ENCODE results near the gene USP5. TPM values are rescaled to one million over a fixed set of nuclear protein-coding genes. Genes with fewer than 3 reads are reported as not detected.

USP5 gene
- 38.5 TPM for total RNA-seq (2013)
- polyA plus RNA-seq = 10 to 100 TPM; 28.0 to 32.4 (median 29.9) TPM
- 21.1 and 39.3 TPM in 2 replicates for polyA minus RNA-seq
- 4.1 to 27.4 (median 19.9) reads per million in 11 experiments for total RNA-seq

GRCh38 chr12:6851921-6852650 lies at the start of gene USP5:
USP5 (plus strand) TSS chr12:6852150; CDS start chr12:6852180, 30 bp downstream.
- peak; percentile 98 to 100 (median 99) for DNase-seq
- under 1% methylated on average over 65 of the region's 65 CpGs for WGBS (ENCODE audit: insufficient coverage)
- peaks cover 29 to 35% of the 10 kb centered on the region in 2 donors for H3K4me1 ChIP-seq (ENCODE audit: control insufficient read depth in 1 of 2, insufficient read depth in 2 of 2, low read length in 2 of 2)
- no peaks in the 10 kb centered on the region for H3K9me3 ChIP-seq (replicated peaks in 1 of 2; ENCODE audit: control insufficient read depth in 1 of 2, insufficient read depth in 1 of 2, low read length in 2 of 2)
- Mint-ChIP-seq H3K27ac (peak within 1 kb of the TSS; percentile 95 to 99 (median 99)), H3K9me3 (peaks cover 0 to 1% (median 0%) of the 10 kb centered on the region in 7 donors), H3K27me3 (ENCODE audit: low read depth in 3 of 3) (no peaks in the 10 kb centered on the region), H3K4me3 (peak within 1 kb of the TSS; percentile 98), H3K36me3 (peaks cover 32 to 41% of the 10 kb centered on the region in 2 donors), H3K4me1 (peaks cover 28% of the 10 kb centered on the region)
- intact Hi-C loops (cut with micrococcal nuclease) = loop anchor here in 1 of 2 donors (2.0 to 10.0 kb wide), 2 partner anchors 53 to 189 kb away; partner anchors contain the start of genes ING4 and LRRC23
- peak within 1 kb of the TSS; percentile 56 to 93 (median 71) for H3K4me3 ChIP-seq (replicated peaks in 1 of 3; ENCODE audit: low read depth in 2 of 3, low read length in 3 of 3)
- TF ChIP-seq CTCF (IDR thresholded peaks at IDR 0.05) = no peak
- peaks cover 9% of the 10 kb centered on the region for H4K20me1 ChIP-seq (ENCODE audit: insufficient read depth, low read length)
- H3K36me3 ChIP-seq (replicated peaks in 1 of 2; ENCODE audit: control insufficient read depth in 1 of 2, insufficient read depth in 2 of 2, low read length in 2 of 2) = peaks cover 24 to 49% of the 10 kb centered on the region in 2 donors
- peak within 1 kb of the TSS; percentile 89 for H3K4me2 ChIP-seq (replicated peaks; ENCODE audit: extremely low read depth, low read length, poor library complexity, severe bottlenecking)
- peak within 1 kb of the TSS; percentile 83 for H2AFZ ChIP-seq (ENCODE audit: insufficient read depth, low read depth, low read length, poor library complexity, severe bottlenecking)
- H3K27ac ChIP-seq (ENCODE audit: low read depth in 1 of 2, low read length in 2 of 2) = peak within 1 kb of the TSS; percentile 73 to 85
- peak within 1 kb of the TSS; percentile 62 for H3K9ac ChIP-seq (ENCODE audit: insufficient read depth, low read length, poor library complexity, severe bottlenecking)
- no peaks in the 10 kb centered on the region for H3K27me3 ChIP-seq (ENCODE audit: control insufficient read depth in 2 of 2, insufficient read depth in 2 of 2, low read length in 2 of 2)
- peaks cover 50% of the 10 kb centered on the region for H3K79me2 ChIP-seq (ENCODE audit: insufficient read depth, low read length)

GRCh38 chr12:6807170-6807569 lies 44.8 kb upstream of the USP5 start:
- Mint-ChIP-seq H3K27me3 (ENCODE audit: low read depth in 3 of 3) (no peaks in the 10 kb centered on the region), H3K27ac (no peak overlapping the region), H3K4me3 (no peak overlapping the region), H3K36me3 (peaks cover 45 to 68% of the 10 kb centered on the region in 2 donors), H3K9me3 (peaks cover 0 to 11% (median 2%) of the 10 kb centered on the region in 7 donors), H3K4me1 (peaks cover 5% of the 10 kb centered on the region)
- WGBS (ENCODE audit: insufficient coverage) = no CpG with 5 or more reads among the region's 1 CpG
- no peak overlapping the region for H2AFZ ChIP-seq (ENCODE audit: insufficient read depth, low read depth, low read length, poor library complexity, severe bottlenecking)
- H3K27ac ChIP-seq (ENCODE audit: low read depth in 1 of 2, low read length in 2 of 2) = no peak overlapping the region
- no peaks in the 10 kb centered on the region for H3K79me2 ChIP-seq (ENCODE audit: insufficient read depth, low read length)
- no peak overlapping the region for H3K4me2 ChIP-seq (replicated peaks; ENCODE audit: extremely low read depth, low read length, poor library complexity, severe bottlenecking)
- H3K36me3 ChIP-seq (replicated peaks in 1 of 2; ENCODE audit: control insufficient read depth in 1 of 2, insufficient read depth in 2 of 2, low read length in 2 of 2) = peaks cover 42 to 55% of the 10 kb centered on the region in 2 donors
- intact Hi-C loops (cut with micrococcal nuclease) = no loop called here
- no peak overlapping the region for H3K4me3 ChIP-seq (replicated peaks in 1 of 3; ENCODE audit: low read depth in 2 of 3, low read length in 3 of 3)
- H3K4me1 ChIP-seq (ENCODE audit: control insufficient read depth in 1 of 2, insufficient read depth in 2 of 2, low read length in 2 of 2) = peaks cover 3 to 4% of the 10 kb centered on the region in 2 donors
- no peak overlapping the region for H3K9ac ChIP-seq (ENCODE audit: insufficient read depth, low read length, poor library complexity, severe bottlenecking)
- H4K20me1 ChIP-seq (ENCODE audit: insufficient read depth, low read length) = peaks cover 66% of the 10 kb centered on the region
- no peak for TF ChIP-seq CTCF (IDR thresholded peaks at IDR 0.05)
- DNase-seq = no peak
- H3K27me3 ChIP-seq (ENCODE audit: control insufficient read depth in 2 of 2, insufficient read depth in 2 of 2, low read length in 2 of 2) = no peaks in the 10 kb centered on the region
- H3K9me3 ChIP-seq (replicated peaks in 1 of 2; ENCODE audit: control insufficient read depth in 1 of 2, insufficient read depth in 1 of 2, low read length in 2 of 2) = no peaks in the 10 kb centered on the region

Measured in CD14-positive monocyte (primary cell).